GM19238 (cell line): Measurements from ENCODE around the gene RNASE2.
"Not testable (repeated sequence)": the region's sequence is repeated elsewhere in the genome, so short reads cannot be mapped to it uniquely, and the experiment has no call there.

Experiments used
- DNase-seq: peaks from one replicate; pipeline ENCODE4 v3.0.0; 2011; ENCODE audit warnings: low spot score; ENCODE audit not compliant: insufficient read length

RNASE2 gene

GRCh38 chr14:20954736-20955537 is at the start of gene RNASE2:
Gene RNASE2, plus strand, starts transcription at chr14:20955487. Its CDS starts 285 bp downstream, at chr14:20955772.
- not testable (repeated sequence) for DNase-seq

- no peak for DNase-seq
Measured at GRCh38 chr14:20905676-20906075, 49.6 kb upstream of the RNASE2 start.

- DNase-seq, result no peak
Measured at GRCh38 chr14:20907214-20907613, 48.1 kb upstream of the RNASE2 start.

DNA sequence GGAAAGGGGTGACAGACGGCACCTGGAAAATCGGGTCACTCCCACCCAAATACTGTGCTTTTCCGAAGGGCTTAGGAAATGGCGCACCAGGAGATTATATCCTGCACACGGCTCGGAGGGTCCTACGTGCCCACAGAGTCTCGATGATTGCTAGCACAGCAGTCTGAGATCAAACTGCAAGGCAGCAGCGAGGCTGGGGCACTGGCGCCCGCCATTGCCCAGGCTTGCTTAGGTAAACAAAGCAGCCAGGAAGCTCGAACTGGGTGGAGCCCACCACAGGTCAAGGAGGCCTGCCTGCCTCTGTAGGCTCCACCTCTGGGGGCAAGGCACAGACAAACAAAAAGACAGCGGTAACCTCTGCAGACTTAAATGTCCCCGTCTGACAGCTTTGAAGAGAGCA is 44.5 kb upstream of the RNASE2 start:
- not testable (repeated sequence) for DNase-seq

DNA sequence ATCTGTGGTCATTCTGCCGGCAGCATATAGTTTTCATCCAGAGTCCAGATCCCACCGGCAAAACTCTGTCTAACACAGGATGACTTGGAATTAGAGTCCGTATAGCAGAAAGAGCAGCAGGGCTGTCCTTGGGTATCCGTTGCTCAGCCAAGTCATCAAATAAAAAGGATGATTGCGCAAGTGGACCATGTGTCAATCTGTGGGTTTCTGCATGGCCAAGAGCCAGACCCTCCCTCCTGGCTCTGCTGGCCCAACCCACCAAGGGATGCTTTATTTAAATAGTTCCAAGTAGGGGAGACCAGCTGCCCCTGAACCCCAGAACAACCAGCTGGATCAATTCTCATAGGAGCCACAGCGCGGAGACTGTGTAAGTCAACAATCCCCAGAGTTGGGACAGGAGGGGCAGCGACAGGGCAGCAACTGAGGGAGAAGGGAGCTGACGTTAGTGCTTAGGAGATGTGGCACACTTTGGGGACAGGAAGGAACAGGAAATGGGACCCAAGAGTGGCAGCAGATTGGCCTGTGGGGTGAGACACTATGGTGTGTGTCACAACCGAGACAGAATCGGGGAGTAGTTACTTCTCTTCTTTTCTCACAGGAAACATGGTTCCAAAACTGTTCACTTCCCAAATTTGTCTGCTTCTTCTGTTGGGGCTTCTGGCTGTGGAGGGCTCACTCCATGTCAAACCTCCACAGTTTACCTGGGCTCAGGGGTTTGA is 36.1 kb upstream of the RNASE2 start:
- not testable (repeated sequence) for DNase-seq

DNA sequence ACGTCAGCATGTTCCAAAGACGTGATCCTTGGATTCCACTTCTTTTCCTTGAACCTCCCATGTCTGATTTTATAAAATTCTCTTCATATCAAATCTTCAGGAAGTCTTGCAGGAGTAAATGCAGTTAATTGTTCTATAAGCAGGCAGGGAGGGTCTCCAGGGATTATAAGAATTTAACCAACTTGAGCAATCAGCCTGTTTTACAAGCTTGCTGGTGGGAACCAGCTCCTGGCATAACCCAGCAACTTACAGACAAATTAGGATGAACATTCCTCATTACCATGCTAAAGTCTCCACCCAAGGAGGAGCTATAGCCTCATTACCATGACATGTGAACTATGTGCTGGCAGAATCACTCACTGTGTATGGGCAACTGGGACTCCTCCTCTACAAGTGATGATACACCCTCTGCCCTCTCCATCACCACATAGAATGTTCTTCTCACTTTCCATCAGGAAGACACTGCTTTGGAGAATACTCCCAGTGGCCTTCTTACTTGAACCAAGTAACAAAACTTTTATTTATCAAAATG is 31.5 kb upstream of the RNASE2 start:
- not testable (repeated sequence) for DNase-seq

GRCh38 chr14:20934148-20934762 is 21.0 kb upstream of the RNASE2 start:
- DNase-seq, result no peak

- DNase-seq, result no peak
Measured at GRCh38 chr14:20935303-20935984, 19.8 kb upstream of the RNASE2 start.

- DNase-seq, result not testable (repeated sequence)
Measured at GRCh38 chr14:20945146-20945545, 10.1 kb upstream of the RNASE2 start.

DNA sequence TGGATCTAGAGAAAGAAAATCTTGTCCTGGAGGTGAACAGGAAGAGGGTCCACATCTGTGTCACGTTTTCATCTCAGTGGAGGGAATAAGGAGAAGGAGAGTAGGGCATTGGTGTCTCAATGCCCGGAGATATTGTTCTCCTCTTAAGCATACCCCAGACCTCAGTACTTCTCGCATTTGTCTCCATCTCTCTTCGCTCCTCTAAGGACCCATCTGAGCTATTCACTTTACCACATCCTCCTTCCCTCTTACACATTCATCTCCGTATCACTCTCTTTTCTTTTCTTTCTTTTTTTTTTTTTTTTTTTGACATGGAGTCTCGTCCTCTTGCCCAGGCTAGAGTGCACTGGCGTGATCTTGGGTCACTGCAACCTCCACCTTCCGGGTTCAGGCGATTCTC is 8.6 kb upstream of the RNASE2 start:
- DNase-seq, result not testable (repeated sequence)

- DNase-seq, result not testable (repeated sequence)
Measured at GRCh38 chr14:20955538-20955873, 219 bp downstream of the RNASE2 start.

GRCh38 chr14:20956376-20956976 is 1.2 kb downstream of the RNASE2 start:
- no peak for DNase-seq

DNA sequence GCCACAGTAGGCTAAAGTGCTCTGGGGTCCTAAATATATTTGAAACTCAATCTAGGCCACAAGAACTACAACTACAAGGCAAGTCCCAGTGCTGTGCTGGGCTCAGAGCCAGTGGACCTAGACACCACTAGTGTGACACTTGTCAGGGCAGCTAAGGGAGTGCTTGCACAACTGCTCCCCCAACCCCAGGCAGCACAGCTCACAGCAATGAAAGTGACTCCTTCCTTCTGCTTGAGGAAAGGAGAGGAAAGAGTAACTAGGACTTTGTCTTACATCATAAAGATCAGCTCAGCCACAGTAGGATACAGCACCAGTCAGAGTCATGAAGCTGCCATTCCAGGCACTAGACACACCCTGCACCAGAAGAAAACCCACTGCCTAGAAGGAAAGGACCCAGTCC is 3.7 kb downstream of the RNASE2 start:
- not testable (repeated sequence) for DNase-seq

GRCh38 chr14:20969336-20969735 is 14.0 kb downstream of the RNASE2 start:
- no peak for DNase-seq

DNA sequence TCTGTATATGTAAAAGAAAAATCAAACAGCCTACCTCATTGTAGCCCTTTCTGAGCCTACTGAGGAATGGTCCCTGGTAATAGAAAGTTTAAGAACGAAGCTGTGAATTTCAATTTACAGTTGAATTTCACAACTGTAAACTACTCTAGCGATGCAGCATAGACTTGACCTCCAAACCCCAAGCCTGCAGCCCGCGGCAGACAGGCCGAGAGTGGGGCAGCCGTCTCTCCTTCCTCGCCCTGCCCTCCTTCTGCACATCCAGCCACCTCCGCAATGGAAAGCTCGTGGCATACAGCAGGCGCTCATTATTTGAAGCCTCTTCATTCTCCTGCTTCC is 15.3 kb downstream of the RNASE2 start:
- DNase-seq, result no peak

GRCh38 chr14:20970983-20971704 is 15.9 kb downstream of the RNASE2 start:
- peak; percentile 77 for DNase-seq

- DNase-seq, result peak; percentile 10
Measured at GRCh38 chr14:20971705-20972021, 16.4 kb downstream of the RNASE2 start.

DNA sequence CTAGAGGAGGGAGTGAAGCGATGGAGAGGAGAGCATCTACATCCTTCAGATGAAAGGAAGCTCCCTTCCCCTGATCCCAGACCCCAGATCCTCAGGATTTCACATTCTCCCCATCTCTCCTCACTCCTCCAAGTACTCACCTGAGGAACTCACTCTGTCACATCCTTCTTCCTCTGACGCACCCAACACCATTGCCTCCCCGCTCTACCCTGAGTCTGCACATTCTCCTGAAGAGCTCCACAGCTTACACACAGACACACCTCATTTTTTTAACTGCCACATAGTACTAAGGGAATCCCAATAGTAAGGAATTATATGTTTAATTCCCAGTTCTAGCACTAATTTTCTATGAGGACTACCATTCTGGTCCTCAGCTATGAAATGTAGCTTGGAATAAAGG is 18.2 kb downstream of the RNASE2 start:
- no peak for DNase-seq

- no peak for DNase-seq
Measured at GRCh38 chr14:20976291-20976690, 21.0 kb downstream of the RNASE2 start.

GRCh38 chr14:20978687-20979086 is 23.4 kb downstream of the RNASE2 start:
- no peak for DNase-seq

DNA sequence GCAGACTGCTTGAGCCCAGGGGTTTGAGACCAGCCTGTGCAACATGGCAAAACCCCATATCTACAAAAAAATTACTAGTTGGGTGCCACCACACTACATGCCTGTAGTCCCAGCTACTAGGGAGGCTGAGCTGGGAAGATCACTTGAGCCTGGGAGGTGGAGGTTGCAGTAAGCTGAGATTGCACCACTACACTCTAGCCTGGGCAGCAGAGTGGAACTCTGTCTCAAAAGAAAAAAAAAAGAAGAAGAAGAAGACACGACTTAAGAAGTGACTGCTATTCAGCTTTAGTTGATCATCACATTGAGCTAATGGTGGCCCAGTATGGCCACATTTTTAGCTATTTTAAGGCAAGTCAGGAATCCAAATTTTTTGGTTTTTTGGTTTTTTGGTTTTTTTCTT is 25.6 kb downstream of the RNASE2 start:
- DNase-seq, result no peak
